KBM-7 (cell line): ENCODE measurements around the gene KLHL9.
"Not testable (repeated sequence)": the region's sequence is repeated elsewhere in the genome, so short reads cannot be mapped to it uniquely, and the experiment has no call there.

Experiments used
- DNase-seq: peaks from one replicate; pipeline ENCODE4 v3.0.0-alpha.2; 2015
- in situ Hi-C: fragments of 300-500 bp; cut with MboI; formaldehyde crosslinking; loops from 2 replicates; pipeline ENCODE4 v1.14.3; 2020; ENCODE audit warnings: low sequenced_read_pairs, low pct_unique_long_range_greater_than_20kb, mixed read lengths

KLHL9 gene, protein sequence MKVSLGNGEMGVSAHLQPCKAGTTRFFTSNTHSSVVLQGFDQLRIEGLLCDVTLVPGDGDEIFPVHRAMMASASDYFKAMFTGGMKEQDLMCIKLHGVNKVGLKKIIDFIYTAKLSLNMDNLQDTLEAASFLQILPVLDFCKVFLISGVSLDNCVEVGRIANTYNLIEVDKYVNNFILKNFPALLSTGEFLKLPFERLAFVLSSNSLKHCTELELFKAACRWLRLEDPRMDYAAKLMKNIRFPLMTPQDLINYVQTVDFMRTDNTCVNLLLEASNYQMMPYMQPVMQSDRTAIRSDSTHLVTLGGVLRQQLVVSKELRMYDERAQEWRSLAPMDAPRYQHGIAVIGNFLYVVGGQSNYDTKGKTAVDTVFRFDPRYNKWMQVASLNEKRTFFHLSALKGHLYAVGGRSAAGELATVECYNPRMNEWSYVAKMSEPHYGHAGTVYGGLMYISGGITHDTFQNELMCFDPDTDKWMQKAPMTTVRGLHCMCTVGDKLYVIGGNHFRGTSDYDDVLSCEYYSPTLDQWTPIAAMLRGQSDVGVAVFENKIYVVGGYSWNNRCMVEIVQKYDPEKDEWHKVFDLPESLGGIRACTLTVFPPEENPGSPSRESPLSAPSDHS

DNA sequence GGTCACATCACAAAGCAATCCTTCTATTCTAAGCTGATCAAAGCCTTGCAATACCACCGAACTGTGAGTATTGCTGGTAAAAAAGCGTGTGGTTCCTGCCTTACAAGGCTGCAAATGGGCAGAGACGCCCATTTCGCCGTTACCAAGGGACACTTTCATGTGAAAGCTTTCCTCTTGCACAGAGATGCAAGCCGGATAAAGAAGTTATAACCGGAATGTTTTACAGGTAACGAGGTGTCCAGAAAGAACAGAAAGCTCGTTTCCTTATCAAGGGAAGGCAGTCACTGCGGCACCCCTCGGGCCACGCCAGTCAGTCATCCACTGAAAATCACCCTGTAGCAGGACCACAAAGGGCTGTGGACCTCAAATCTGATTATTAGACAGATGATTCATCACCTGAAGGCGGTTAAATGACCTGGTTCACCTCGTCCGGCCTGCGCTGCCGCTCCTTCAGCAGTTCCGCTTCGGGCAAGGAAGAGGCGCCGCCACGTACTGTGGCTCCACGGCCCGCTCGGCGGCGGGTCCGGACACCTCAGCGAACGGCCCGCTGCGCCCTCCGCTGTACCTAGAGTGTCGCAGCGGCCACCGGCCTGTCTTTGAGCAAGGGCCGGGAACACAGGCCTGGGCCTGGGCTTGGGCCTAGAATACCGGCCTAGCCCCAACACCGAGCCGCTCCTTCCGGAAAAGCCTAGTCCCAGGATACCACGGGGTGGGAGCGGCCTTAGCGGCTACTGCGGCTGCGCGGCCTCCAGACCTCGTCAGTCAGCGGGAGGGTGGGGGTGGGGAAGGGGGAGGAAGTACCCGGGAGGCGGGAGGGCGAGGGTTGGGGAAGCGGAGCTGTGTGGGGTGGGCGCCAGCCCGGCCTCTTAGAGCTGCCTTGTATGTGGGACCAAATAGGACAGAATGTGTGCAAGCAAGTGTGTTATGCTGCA is at the start of gene KLHL9:
Gene KLHL9, minus strand, starts transcription at position 704 of the 932 bp plus-strand sequence. Its CDS starts 545 bp downstream, at position 159.
- in situ Hi-C loops: no loop called here
- peak; percentile 88 for DNase-seq

DNA sequence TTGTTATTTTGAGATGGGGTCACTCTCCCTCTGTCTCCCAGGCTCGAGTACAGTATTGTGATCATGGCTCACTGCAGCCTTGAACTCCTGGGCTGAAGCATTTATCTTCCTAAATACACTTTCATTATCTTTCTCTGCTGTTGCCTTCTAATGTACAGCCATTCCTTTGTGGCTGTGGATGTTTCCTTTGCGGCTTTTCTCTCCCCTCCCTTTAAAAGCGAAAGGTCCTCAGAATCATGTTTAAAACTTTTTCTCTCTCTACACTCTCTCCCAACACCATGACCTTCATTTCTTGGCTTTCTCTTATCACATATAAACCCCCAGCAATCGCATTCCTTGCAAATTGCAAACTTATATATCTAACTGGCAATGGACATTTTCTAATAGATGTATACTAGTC is 48.4 kb upstream of the KLHL9 start:
- in situ Hi-C loops: no loop called here
- DNase-seq: peak; percentile 58

DNA sequence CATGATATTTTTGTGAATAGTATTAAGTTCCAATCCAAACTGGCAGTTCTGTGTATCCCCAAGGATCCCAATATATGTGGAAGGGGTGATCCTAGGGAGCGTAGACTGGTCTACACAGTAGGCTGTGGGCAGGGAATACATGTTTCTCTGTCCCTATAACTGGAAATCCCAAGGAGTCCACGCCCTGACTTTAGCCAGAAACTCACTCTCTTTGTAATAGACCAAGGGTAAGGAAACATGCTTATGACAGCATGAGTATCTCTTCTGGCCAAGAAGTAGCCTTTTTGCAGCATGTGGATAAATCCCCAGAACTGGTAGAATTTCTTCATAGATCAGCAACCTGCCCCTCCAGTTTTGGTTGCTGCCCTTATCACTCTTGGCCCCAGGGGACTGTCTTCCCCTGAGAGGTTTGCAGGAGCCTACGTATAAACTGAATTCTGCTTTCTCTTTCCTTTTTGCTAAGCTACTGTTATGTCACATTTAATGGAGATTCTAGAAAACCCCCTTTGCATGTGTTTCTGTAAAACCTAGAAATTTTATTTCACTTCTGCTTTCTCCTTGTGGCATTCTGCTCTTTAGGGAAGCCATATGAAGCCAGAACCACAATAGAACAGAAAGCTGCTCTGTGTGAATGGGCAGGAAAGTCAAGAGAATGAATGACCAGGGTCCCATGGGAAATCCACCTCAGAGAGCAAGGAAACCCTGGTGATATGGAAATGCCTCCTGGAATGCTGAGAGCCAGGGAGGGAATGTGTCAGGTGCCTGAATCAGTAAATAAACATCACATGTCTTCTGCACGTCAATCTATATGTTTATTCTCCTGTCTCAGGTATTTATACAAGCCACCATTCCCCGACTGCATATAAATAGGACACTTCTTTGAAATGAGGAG is 46.5 kb upstream of the KLHL9 start:
- in situ Hi-C loops: no loop called here

DNA sequence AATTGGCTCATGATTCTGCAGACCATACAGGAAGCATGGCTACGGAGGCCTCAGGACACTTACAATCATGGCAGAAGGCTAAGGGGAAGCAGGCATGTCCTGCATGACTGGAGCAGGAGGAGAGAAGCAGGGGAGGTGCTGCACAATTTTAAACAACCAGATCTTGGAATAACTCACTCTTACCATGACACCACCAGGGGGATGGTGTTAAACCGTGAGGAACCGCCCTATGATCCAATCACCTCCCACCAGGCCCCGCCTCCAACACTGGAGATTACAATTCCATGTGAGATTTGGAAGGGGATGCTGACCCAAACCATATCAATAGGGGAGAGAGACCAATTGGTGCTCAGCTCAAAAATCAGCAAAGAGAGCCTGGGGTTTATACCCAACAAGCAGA is 36.3 kb upstream of the KLHL9 start:
- DNase-seq, in situ Hi-C loops: not testable (repeated sequence)

More for the DNA sequence above, 46.5 kb upstream of the KLHL9 start:
- peak; percentile 73 for DNase-seq

DNA sequence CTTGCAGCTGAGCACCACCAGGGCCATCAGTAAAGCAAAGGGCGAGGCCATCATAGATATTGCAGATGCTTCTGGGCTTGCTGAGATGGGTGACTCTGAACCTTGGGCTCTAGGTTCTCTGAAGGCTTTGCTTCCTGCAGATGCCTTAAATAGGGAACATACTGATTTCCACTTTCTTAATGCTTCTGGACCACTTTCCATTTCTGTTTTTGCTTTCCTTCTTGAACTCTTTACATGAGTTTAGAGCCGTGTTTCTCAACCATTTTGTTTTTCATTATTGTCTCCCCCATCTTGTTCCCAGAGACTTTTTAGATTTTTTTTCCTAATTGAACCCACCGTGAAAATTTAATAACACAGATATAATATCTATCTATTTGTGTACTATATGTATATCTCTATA is 32.8 kb upstream of the KLHL9 start, which contains the start of gene IFNA13:
Gene IFNA13, minus strand, starts transcription at position 101 of the 400 bp plus-strand sequence. Its CDS starts 47 bp downstream, at position 54.
- in situ Hi-C loops: no loop called here
- no peak for DNase-seq

DNA sequence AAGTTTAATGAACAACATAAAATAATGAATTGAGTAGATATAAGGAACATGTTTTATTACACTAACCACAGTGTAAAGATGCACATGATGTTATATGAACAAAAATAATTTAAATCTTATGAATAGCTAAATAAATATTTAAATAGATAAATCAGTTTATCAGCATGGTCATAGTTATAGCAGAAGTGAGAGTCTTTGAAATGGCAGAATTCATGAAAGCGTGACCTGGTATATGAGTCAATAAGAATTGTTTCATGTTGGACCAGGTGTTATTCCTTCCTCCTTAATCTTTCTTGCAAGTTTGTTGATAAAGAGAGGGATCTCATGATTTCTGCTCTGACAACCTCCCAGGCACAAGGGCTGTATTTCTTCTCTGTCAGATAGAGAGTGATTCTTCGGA is 32.0 kb upstream of the KLHL9 start:
- DNase-seq, in situ Hi-C loops: not testable (repeated sequence)

DNA sequence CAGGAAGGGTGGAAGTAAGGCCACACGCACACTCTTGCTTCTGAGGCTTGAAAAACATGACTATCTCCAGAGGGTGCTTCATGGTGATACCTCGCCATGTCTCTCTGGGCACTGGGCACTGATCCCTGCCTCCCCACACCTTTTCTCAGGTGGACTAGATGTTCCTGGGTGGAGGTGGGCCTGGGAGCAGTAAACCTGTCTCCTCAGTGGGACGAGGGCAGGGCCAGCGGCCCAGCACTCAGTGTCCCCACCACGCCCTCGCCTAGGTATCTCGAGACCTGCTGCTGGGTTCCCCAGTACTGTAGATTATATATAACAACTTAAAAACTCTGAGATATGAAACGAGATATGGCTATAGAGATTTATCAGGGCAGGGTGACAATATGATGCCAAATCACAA is 27.1 kb upstream of the KLHL9 start:
- DNase-seq: no peak
- in situ Hi-C loops: no loop called here

DNA sequence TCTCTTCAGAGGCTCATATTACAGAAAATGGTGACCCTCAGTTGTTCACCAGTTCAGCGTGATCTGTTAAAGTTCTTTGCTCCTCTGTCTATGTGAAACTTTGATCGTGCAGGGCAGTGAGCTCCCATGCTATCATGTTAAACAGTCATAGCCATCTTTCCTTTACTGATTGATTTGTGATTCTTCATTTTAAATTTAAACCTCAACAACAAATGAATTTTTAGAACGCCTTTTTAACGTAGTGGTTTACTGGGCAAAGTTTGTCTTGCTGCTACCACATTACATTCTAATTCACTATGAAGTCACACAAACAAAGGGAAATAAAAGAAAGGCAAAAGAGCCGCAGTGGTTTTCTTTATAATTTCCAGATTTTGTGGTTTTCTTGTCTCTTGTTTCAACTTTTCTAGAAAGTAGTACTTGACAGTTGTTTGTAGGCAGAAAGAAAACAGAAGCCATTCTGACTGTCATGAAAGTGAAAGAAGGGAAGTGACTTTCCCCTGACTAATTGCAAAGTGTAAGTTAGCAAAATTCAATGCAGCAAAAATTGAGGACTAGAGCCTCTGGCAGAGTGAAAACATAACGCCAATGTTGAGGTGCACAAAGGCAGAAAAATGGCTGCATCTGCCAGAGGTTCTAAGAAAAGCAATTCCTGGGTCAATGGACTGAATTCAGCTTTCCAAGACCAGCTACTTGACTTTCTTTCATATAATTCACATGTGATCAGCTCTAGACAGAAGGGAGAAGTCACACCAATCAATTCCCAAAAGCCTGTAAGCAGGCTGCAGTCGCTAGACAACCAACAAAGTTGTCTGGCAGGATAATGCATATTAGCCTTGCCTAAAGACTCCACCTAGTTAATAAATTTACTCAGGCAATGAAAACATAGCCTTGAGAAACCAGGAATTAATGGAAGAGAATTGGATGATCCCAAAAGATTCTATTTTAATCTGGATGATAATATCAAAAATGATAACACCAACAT is 22.6 kb upstream of the KLHL9 start:
- DNase-seq: peak; percentile 51
- in situ Hi-C loops: no loop called here

DNA sequence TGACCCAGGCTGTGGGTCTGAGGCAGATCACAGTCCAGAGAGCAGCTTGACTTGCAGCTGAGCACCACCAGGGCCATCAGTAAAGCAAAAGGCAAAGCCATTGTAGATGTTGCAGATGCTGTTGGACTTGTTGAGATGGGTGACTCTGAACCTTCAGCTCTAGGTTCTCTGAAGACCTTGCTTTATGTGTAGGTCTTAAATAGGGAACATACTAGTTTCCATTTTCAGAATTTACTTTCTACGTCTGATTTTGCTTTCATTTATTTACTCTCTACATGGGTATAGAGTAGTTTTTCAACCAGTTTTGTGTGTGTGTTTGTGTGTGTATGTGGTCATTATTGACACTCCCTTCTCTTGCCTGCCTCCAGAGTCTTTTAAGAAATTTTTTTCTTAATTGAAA is 15.6 kb upstream of the KLHL9 start, which contains the start of gene IFNA6:
Gene IFNA6, minus strand, starts transcription at position 101 of the 400 bp plus-strand sequence. Its CDS starts 0 bp downstream, at position 101.
- in situ Hi-C loops: no loop called here
- no peak for DNase-seq

DNA sequence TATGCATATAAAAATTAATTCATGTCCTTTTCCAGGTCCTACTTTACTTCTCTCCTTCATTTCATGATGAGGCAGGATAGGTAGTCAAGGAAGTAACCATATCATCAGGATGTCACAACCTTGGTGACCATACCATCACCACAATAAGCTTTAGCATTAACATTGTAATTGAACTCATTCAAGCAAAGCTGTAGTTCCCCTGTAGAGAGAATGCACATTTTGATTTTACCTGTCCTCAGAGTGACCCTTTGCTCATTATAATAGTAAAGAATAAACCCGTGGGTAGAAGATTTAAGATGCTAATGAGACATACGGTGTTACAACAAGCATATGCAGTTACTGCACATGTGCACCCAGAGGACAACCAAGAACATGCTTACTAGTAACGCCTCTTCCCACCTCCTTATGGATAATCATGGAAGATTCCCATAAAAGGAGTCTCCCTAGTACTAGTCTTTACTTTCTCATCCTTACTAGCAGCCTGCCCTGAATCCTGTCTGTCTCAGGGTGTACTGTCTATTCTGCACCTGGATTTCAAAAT is 13.3 kb upstream of the KLHL9 start:
- no peak for DNase-seq
- in situ Hi-C loops: no loop called here

DNA sequence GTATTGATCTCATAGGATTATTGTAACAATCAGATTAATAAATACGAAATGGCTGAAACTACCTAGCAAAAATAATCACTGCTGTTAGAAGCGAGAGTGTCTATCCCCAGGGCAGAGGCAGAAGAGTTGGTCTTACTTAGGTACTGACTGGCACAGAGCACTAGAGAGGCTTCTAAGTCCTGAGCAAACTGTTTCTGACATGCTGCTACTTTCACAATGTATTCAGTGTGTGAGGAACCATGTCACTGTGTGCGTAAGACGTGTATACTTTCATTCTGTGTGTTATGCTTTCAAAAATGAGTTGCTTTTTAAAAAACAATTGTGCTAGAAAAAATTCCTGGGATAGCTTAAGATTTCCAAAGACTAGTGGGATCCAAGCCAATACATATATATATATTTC is 5.5 kb upstream of the KLHL9 start:
- in situ Hi-C loops: no loop called here
- DNase-seq: no peak

DNA sequence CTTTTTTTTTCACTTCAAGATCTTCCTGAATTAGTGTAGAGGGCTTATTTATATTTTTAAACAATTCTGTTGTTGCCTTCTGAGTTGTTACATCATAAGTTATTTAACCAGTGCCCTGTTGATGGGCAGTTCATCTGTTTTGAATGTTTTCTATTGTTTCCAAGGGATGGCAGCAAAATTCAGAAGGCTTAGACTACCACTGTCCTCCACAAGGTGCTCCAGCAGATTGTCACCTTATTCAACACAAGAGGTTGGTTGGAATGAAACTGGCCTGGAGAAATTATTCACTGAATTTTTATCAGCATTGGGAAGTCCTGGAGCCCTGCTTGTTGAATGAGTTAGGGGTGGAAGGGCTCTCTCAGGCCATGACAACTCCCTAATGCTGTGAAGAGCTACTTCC is 1.3 kb upstream of the KLHL9 start:
- in situ Hi-C loops: no loop called here
- no peak for DNase-seq

DNA sequence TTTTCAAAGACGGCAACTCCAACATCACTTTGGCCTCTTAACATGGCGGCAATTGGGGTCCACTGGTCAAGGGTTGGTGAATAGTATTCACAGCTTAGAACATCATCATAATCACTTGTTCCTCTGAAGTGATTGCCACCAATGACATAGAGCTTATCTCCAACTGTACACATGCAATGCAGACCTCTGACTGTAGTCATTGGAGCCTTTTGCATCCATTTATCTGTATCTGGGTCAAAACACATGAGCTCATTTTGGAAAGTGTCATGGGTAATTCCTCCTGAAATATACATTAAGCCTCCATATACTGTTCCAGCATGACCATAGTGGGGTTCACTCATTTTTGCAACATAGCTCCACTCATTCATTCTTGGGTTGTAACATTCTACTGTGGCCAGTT is 2.0 kb downstream of the KLHL9 start:
- no peak for DNase-seq
- in situ Hi-C loops: no loop called here

DNA sequence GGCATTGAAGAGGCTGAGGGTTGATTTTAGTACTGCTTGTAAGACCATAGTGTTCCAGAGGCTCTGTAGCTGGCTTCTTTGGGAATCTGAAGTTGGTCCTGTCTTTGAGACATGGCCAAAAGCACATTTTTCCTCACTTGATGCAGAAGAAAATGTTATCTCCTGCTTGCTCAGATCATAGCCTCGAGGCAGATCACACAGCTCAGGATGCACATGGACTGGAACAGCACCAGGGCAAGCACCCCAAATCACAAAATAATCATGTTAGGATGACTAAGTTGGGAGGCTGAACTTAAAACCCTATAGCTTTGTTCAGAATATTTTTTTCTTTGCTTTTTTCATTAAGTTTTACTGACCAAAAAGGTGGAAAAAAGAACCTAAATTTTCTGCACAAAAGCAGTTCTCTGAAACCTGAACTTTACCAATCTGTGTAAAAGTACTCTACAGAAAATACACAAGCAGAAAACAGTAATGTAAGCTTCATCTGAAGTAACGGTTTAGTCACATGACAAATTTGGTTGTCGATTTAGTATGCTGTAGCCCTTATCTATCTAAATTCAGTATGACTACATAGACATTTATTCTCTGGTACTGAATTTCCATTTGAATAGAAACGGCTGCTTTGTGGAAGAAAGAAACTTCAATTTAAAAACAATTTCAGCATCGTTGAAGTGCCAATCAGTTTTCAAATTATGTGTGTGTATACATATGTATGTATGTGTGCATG is 3.4 kb downstream of the KLHL9 start:
- in situ Hi-C loops: no loop called here
- no peak for DNase-seq

DNA sequence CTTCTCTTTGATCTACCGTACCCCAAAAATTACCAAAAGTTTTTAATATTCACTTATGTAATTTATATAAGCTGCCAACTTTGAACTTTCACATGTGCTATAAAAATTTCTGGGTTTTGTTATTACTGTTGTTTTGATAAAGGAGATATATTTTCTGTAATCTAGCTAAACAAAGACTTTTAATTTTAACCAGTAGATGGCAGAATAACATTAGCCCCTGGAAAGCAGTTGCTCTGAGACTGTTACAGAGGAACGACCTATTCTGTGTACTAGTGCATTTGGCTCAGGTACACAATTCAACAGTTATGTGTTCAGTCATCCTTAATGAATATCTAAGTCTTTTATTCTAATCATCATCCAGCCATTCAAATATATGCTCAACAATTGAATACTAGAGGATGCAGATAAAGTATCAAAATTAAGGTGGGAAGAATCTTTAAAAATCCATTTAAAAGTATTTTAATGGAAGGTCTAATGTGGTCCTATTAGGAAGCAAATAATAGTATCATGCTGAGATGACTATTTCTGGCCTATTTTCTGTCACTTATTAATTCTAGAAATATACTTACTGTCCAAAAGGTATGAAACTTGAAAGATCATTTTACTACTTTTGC is 8.6 kb downstream of the KLHL9 start:
- peak; percentile 68 for DNase-seq
- in situ Hi-C loops: no loop called here

DNA sequence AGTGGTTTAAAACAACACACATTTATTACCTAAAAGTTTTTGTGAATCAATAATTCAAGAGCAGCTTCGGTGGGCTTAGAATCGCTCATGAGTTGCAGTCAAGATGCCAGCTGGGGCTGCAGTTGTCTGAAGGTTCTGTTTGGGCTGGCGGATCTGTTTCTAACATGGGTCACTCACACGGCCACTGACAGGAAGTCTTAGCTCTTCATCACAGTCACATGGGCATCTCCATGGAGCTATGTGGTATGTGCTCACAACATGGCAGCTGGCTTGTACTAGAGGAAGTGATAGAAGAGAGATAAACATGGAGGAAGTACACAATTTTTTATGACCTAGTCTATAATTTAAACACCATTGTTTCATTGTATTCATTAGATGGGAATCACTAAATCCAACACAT is 11.2 kb downstream of the KLHL9 start:
- in situ Hi-C loops: loop anchor here (25.0 kb wide), 1 partner anchor 463 kb away; no protein-coding TSS in a partner anchor
- DNase-seq: peak; percentile 49
